GM18526 (cell line): ENCODE data around the gene PSMB7.

Source experiments
- POLR2A ChIP-seq: IDR thresholded peaks from 3 replicates; pipeline ENCODE4 v1.6.1; 2011; ENCODE audit not compliant: insufficient read length; ENCODE audit errors: extremely low read depth

Gene PSMB7

DNA sequence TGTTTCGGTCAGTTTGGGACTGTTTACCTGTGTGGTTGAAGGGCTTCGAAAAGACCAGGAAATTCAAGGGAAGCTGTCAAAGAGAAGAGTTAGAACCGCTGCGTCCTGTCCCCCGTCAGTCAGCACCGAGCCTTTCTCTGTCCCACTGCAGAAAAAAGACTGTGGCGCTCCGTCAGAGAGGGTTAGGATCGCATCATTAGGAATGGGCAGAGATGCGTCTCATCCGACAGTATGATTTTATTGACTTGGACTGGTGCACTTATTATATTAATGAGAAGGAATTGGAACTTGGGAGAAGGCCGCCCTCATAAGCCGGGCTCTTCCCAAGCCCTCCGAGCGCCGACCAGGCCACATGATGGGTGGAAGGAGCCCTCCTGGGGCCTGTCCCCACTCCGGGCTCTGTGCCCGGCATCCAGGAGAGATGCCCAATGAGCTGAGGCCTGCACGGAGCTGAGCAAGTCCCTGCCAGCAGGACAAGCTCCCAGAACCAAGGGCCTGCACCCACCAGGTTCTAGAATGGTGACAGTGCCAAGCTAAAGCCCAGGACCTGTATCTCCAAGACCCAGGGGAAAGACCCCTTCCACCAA is 85.9 kb downstream of the PSMB7 start:
- TF ChIP-seq POLR2A, result no peak

DNA sequence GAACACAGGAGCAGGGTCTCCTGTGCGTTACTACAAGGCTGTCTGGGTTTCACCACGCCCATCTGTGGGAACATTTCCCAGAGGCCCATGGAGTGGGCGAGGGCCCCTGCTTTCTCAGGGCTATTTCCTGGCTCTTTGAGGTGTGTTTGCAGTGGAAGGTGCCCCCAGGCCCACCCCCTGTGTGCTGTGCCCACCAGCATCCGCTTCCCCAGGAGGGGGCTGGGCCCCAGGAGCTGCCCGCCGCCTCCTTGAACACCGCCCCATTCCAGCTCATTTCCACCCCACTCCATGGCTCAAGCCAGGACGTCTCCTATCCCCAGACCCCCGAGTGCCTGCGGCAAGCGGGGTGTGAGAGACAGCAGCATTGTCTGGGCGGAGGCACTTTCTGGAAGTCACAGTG is 87.0 kb downstream of the PSMB7 start:
- TF ChIP-seq POLR2A, result no peak

DNA sequence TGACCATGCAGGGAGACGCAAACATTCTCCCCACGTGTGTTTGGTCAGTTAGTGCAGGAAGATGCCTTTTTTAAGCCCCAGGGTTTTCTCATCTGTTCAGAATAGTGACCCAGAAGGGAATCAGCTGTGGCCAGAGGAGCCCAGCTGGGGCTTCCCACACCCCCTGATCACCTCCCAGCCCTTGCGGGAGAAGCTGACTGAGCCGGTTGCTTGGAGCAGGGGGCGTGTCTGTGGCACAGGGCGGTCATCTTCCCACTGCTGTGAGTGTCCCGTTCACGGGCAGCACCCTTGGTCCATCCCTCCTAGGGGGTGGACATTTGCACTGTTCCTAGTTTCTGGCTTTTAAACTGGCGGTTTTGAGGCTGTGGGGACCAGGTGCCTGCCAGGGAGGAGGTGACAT is 87.8 kb downstream of the PSMB7 start:
- no peak for TF ChIP-seq POLR2A

DNA sequence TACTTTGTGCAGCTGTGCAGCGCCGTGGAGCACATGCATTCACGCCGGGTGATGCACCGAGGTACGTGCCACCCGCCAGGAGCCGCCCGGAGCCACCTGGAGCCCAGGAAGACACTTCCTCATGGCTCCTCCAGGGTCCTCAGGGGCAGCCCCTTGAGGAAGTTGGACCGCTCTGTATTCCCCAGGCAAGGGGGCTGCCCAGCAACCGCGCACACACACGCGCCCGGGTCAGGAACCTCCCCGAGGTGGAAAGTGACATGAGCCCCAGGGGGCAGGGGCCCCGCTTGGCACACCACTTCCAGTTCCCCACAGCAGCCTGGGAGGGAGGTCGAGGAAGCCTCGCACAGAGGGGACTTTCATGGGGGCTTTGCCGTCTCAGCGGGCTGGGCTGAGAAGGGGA is 88.9 kb downstream of the PSMB7 start:
- no peak for TF ChIP-seq POLR2A

DNA sequence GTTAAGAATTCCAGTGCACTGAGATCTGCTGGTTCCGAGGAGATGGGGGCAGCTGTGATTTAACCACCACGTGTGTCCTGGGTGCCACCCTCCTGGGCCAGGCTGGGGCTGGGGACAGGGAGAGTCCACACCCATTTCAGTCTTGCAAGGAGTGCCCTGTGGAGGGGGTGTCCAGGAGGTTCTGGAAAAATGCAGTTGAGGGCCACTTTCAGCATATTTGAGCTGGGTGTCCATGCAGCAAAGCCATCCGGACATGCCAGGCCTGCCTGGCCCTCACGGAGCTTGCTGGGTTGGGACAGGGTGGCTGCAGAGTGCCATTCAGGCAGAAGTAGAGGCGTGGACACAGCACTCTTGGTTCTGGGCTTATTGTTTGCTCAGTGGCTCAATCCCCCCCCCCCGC is 89.4 kb downstream of the PSMB7 start:
- no peak for TF ChIP-seq POLR2A

DNA sequence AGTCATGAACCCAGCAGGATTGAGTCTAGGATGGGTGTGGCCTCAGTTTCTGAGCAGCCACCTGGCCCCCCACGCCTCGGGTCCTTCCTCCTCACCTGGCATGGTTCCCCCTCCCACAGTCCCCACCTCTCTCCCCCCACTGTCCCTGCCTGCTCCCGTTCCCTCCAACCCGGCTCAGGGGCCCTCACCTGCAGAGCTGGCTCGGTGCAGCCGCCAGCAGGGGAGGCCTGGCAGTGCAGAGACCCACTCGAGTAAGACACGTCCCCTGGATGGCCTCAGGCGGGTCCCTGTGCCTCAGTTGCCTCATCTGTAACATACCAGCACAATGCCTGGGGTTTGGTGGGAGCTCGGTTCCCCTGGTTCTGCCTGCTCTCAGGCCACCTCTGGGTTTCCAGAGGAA is 91.3 kb downstream of the PSMB7 start:
- no peak for TF ChIP-seq POLR2A

DNA sequence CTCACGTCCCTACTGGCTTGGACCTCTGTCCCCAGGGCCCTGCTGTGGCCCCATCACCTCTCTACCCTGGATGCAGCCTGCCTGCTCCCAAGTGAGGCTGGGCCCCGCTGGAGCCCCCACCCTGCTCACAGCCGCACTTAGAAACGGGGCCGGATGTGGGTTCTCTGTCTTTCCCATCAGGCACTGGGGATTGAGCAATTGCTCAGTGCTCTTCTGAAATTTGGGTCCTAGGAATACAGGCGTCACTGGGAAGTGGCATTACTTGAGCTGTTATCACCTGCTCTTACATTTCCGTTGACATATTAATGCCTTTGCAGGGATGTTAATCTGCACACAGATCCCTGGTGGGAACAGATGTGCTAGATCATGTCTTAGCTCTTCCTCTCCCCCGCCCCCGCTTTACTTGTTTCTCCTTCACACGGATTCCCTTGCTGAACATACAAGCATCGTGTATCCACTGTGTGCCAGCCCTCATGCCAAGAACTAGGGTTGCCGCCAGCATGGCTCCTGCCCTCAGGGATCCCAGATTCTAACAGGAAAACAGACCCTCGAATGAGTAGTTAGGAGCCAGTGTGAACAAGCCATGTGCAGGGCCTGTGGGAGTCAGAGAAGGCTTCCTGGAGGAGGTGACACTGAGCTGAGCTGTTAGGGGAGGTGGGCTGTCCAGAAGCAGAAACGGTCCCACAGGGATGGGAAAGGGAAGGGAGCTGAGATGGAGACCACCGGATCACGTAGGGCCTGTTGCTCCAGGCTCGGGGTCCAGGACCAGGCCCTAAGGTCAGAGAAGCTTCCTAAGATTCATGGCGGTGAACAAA is 92.4 kb downstream of the PSMB7 start:
- no peak for TF ChIP-seq POLR2A

DNA sequence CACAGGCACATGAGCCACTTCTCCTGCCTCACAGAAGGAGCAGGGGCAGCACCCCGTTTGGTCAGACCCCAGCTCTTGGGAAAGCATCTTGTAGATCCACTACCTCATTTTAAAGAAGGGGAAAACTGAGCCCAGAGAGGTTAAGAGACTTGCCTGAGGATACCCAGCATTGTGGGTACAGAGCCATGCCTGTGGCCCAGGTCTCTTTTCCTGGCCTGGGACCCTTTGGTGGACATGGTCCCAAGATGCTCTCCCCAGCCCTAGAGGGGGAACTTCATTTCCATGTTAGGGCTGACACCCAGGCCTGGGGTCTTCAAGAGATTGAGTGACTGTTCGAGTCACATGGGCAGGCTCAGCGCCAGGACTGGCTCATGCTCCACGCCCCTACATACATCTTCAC is 93.3 kb downstream of the PSMB7 start:
- TF ChIP-seq POLR2A, result no peak

DNA sequence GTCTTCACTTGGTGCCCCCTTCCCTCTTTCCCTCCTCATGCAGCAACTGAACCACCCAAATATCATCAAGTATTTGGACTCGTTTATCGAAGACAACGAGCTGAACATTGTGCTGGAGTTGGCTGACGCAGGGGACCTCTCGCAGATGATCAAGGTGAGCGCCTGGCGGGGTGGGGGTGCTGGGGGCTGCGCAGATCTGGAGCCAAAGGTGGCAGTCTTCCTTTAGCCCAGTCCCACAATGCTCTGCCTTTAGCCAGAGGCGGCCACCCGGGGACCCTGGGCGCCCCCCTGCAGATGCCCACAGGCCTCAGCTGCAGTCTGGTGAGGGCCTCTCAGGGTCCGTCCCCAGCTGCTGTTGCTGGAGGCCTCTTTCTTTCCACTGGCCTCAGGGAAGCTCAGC is 93.8 kb downstream of the PSMB7 start:
- no peak for TF ChIP-seq POLR2A

DNA sequence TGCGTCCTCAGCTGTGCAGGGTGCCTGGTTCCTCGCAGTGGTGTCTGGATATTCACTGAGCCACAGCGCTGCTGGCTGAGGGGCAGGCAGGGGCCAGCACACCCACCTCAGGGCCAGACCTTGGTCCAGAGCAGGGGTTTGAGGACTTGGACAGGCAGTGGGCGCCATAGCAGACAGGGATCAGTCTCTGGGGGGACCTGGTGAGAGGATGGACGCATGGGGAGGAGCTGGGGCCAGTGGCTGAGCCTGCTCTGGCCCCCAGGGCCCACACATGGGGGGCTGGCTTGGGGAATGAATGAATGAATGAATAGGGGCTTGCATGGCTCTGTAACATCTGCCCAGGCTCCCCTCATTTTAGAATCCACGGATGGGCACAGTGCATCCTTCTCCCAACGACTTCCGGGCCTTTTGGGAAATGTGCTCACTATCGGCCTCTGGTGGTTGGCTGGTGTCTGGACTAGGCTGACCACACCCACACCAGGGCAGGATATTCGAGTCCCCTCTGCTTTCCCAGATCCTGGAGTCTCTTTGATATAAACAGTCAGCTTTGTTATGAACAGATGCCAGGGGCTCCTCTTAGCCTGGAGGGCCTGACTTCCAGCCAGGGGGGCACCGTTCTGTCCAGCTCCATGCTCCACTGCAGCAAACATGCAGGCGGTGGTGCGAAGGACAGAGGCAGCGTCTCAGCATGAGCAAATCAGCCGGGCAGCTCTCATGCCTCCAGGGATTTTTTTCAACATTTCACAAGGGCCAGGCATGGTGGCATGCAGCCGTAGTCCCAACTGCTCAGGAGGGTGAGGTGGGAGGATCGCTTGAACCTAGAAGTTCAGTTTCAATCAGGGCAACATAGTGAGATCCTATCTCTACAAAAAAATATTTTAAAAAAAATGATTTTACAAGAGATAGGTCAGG is 94.9 kb downstream of the PSMB7 start:
- TF ChIP-seq POLR2A, result no peak

DNA sequence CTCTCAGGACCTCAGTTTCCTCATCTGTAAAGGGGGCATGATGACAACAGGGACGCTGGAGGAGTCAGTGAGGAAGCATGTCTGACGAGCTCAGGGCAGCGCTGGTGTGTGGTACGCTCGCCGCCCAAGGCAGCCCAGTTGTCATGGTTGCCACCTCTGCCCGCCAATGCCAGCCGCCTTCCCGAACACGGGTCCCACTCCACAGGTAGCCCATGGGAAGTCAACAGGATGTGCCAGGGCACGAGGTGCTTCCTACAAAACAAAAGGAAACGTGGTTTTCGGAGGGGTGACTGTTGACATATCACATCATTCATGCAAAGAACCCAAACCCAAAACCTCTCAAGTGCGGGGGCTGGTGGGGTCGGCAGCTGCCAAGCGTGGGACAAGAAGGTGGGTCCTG is 99.4 kb downstream of the PSMB7 start:
- TF ChIP-seq POLR2A, result no peak

DNA sequence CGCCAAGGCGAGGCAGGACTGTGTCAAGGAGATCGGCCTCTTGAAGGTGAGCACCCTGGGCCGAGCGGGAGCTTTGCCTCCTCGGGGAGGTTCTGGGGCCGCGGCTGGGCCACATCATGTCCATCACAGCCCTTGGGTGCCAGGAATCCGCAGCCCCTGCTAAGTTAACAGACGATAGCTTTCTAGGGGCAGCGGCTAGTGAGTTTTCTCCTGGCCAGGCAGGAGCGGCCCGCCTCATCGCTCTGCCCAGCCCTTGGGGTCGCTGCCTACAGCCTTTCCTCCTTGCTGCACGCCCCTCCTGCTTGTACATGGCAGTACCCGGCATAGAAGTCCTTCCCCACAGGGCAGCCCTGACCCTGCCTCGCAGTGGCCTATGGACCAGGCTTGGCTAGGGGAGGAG is 101.3 kb downstream of the PSMB7 start:
- TF ChIP-seq POLR2A, result no peak

DNA sequence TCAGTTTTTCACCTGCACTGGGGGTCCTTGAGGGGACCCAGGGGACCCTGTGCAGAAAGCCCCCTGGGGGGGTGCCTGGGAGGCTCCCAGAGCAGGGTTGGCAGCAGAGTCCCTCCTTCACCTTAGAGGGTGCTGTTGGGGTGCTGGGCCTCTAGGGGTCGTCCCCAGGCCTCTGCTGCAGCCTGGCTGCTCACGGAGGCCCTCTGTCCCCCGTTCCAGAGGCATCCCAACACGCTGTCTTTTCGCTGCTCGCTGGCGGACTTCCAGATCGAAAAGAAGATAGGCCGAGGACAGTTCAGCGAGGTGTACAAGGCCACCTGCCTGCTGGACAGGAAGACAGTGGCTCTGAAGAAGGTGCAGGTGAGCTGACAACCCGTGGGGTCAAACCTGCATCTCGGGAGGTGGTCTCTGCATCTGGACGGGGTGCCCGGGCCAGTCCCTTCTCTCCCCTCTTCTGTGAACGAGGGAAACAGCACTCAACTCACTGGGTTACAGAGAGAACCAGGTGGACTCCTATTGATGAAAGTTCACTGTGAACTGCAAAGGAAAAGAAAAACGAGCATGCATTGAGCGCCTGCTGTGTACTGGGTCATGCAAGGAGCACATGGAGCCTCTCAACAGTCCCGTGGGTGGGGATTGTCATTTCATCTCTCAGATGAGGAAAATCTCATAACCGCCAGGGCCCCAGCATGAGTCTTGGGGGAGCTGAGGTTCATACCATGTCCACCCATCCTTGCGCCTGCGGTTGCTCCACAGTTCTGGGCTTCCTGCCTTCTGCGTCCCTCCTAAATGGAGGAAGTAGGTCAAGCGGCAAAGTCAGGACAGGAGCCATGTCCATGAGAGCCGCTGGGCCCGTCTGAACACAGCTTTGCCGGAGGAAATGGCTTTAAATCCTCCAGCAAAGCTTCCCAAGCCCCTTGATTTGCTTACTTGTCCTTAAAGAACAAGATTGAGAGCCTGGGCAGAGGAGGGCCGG is 102.7 kb downstream of the PSMB7 start:
- TF ChIP-seq POLR2A, result no peak

DNA sequence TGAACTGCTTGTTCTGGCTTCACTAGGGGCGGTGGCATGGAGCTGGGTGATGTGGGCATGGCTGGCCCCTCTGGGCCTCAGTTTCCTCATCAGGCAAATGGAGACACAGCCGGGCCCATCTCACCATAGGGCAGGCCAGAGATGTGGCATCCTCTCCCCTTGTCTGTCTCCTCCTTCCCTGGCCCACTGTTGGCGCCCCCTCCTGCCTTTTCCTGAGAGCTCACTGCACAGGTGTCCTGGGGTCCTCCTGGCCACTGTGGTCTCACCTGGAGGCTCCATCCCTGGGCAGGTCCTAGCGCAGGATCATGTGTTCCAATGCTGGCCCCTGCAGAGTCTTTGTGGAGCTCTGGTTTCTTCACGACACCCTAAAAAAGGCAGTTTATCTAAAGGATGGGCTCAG is 104.0 kb downstream of the PSMB7 start:
- TF ChIP-seq POLR2A, result no peak

DNA sequence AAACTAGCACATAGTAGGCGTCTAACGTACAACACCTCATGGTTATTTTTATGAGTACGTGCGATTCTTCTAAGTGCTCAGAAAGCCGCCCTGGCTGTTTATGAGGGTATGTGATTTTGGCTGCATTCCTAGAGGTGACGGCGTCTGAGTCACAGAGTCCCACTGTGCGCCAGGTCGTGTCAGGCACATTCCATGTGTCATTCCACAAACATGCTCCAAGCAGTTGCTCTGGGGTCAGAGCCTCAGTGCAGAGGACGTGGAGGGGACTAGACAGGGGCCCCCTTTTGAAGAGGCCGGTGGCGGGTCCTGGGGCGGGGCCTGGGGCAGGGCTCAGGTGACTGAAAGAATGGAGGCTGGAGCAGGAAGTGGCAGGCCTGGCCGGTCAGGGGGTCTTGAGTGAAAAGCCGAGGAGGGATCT is 105.6 kb downstream of the PSMB7 start:
- TF ChIP-seq POLR2A, result no peak
